Endothelial cell of umbilical vein (primary cell): ENCODE measurements around the gene UVSSA. TPM values are rescaled to one million over a fixed set of nuclear protein-coding genes. Genes with fewer than 3 reads are reported as not detected.

Experiments used
- BruUV-seq: library from RNA; stranded (reverse); fragments of 400-500 nt; replicated peaks from 2 replicates; lab custom pipeline; 2021; lab: Mats Ljungman, UMichigan
- CTCF ChIA-PET: fragments of 300-600, 350-600 bp; sonication (Branson Sonifier 250); formaldehyde crosslinking; loops from one replicate; lab custom pipeline; 2021; ENCODE audit warnings: antibody characterized with exemption, inconsistent platforms; lab: Charles Lee
- POLR2A ChIA-PET: fragments of 300-600, 350-600 bp; sonication (Branson Sonifier 250); formaldehyde crosslinking; loops from one replicate; lab custom pipeline; 2021; ENCODE audit warnings: antibody characterized with exemption, inconsistent platforms; lab: Charles Lee
- DNase-seq: peaks from one replicate; pipeline ENCODE4 v3.0.0-alpha.2; 2011; ENCODE audit warnings: low read depth, low spot score
- FAIRE-seq: peaks from 2 replicates; lab custom pipeline; 2011; peaks lifted over from hg19 to GRCh38; lab: Jason Lieb, UNC
- H2AFZ ChIP-seq: 2 replicates; pipeline ENCODE4 v1.6.0; 2012; ENCODE audit warnings: low read depth, low read length, control low read depth, inconsistent platforms
- H3K27ac ChIP-seq: 2 replicates; pipeline ENCODE4 v1.5.1; 2011; ENCODE audit warnings: low read depth, mild to moderate bottlenecking, control low read depth, low read length, moderate library complexity; ENCODE audit not compliant: insufficient read depth
- H3K27me3 ChIP-seq, 2 experiments: 2 replicates each; pipeline versions ENCODE4 v1.6.0 to v1.6.1; 2011; ENCODE audit warnings: low read length in 2 of 2, mixed read lengths in 1 of 2; ENCODE audit not compliant: control insufficient read depth in 2 of 2, insufficient read depth in 2 of 2
- H3K36me3 ChIP-seq, 2 experiments: 2 replicates in 1 of 2; 3 replicates in 1 of 2; pipeline ENCODE4 v1.5.1; 2011; ENCODE audit warnings: low read length in 2 of 2, mild to moderate bottlenecking in 1 of 2, moderate library complexity in 1 of 2; ENCODE audit not compliant: control insufficient read depth in 2 of 2, insufficient read depth in 2 of 2; ENCODE audit errors: extremely low read depth in 1 of 2
- H3K4me1 ChIP-seq: 3 replicates; pipeline ENCODE4 v1.5.1; 2011; ENCODE audit warnings: mild to moderate bottlenecking, low read length; ENCODE audit not compliant: control insufficient read depth, insufficient read depth; ENCODE audit errors: extremely low read depth
- H3K4me2 ChIP-seq: 2 replicates; pipeline ENCODE4 v1.6.1; 2011; ENCODE audit warnings: low read length, control low read depth, mixed read lengths; ENCODE audit not compliant: insufficient read depth
- H3K4me3 ChIP-seq, 3 experiments: fragments of 200-600 bp in 1 of 3; sonication (generic), shearing (Covaris generic) in 1 of 3; replicated peaks in 1 of 3; 2 replicates each; pipeline ENCODE4 v1.5.1; 2011 to 2016; ENCODE audit warnings: control low read depth in 3 of 3, low read length in 3 of 3, mild to moderate bottlenecking in 2 of 3, inconsistent platforms in 1 of 3, low read depth in 1 of 3, moderate library complexity in 1 of 3; ENCODE audit not compliant: insufficient read depth in 1 of 3
- H3K79me2 ChIP-seq: 2 replicates; pipeline ENCODE4 v1.6.0; 2012; ENCODE audit warnings: low read length, inconsistent platforms; ENCODE audit not compliant: control insufficient read depth, insufficient read depth
- H3K9ac ChIP-seq: replicated peaks from 2 replicates; pipeline ENCODE3; 2011; ENCODE audit warnings: low read length, control low read depth; ENCODE audit not compliant: insufficient read depth; ENCODE audit errors: extremely low read depth
- H3K9me1 ChIP-seq: replicated peaks from 3 replicates; pipeline ENCODE4 v1.6.0; 2011; ENCODE audit warnings: mild to moderate bottlenecking, low read length; ENCODE audit not compliant: control insufficient read depth, insufficient read depth; ENCODE audit errors: extremely low read depth
- H3K9me3 ChIP-seq: replicated peaks from 2 replicates; pipeline ENCODE4 v1.5.1; 2012; ENCODE audit warnings: low read length, inconsistent platforms; ENCODE audit not compliant: control insufficient read depth, insufficient read depth
- H4K20me1 ChIP-seq: replicated peaks from 2 replicates; pipeline ENCODE3; 2011; ENCODE audit warnings: mild to moderate bottlenecking, low read length; ENCODE audit not compliant: control insufficient read depth, insufficient read depth; ENCODE audit errors: extremely low read depth
- CTCF ChIP-seq, 2 donors: IDR thresholded peaks; 1 replicate in 1 of 2; 2 replicates in 1 of 2; pipeline ENCODE4 v1.5.1; 2011; ENCODE audit warnings: low read length in 2 of 2, mild to moderate bottlenecking in 2 of 2, moderate library complexity in 2 of 2, control low read depth in 1 of 2, inconsistent platforms in 1 of 2, low read depth in 1 of 2; ENCODE audit not compliant: insufficient read depth in 1 of 2; ENCODE audit errors: extremely low read depth in 1 of 2
- EZH2 ChIP-seq: IDR thresholded peaks from 2 replicates; pipeline ENCODE4 v1.6.1; 2012; ENCODE audit warnings: borderline replicate concordance, low read depth, mild to moderate bottlenecking, moderate library complexity, low read length, inconsistent platforms; ENCODE audit not compliant: severe bottlenecking
- FOS ChIP-seq: IDR thresholded peaks from 2 replicates; pipeline ENCODE4 v1.6.1; 2011; ENCODE audit warnings: mild to moderate bottlenecking, low read length, moderate library complexity, borderline replicate concordance; ENCODE audit not compliant: insufficient read depth
- GATA2 ChIP-seq: IDR thresholded peaks from 2 replicates; pipeline ENCODE4 v1.7.0; 2011; ENCODE audit warnings: low read depth, mild to moderate bottlenecking, moderate library complexity, mixed read lengths, low read length; ENCODE audit not compliant: insufficient read length, insufficient read depth
- JUN ChIP-seq: IDR thresholded peaks from 2 replicates; pipeline ENCODE4 v1.6.1; 2011; ENCODE audit warnings: borderline replicate concordance, low read depth; ENCODE audit not compliant: insufficient read length, insufficient read depth
- MAX ChIP-seq: IDR thresholded peaks from 2 replicates; pipeline ENCODE4 v1.6.1; 2011; ENCODE audit not compliant: insufficient read depth, insufficient read length
- MYC ChIP-seq: IDR thresholded peaks from one replicate; pipeline ENCODE4 v1.6.1; 2011; ENCODE audit warnings: mild to moderate bottlenecking, low read depth, low read length
- POLR2A ChIP-seq: IDR thresholded peaks from 2 replicates; pipeline ENCODE4 v1.6.1; 2012; ENCODE audit warnings: low read depth, mild to moderate bottlenecking, control low read depth, low read length
- POLR2AphosphoS5 ChIP-seq: IDR thresholded peaks from 2 replicates; pipeline ENCODE4 v1.6.1; 2012; ENCODE audit warnings: low read depth, mild to moderate bottlenecking, control low read depth, low read length, moderate library complexity; ENCODE audit not compliant: insufficient read depth
- dilution Hi-C: fragments of 300-500 bp; cut with MboI; formaldehyde crosslinking; loops from one replicate; pipeline ENCODE4 v1.15.0; 2019; ENCODE audit warnings: low sequenced_read_pairs; ENCODE audit not compliant: extremely low pct_ligation_motif_present
- intact Hi-C: fragments of 100-400 bp; cut with micrococcal nuclease; formaldehyde crosslinking; loops from one replicate; pipeline ENCODE4 v1.10.0; 2022
- polyA plus RNA-seq, 4 experiments: library from polyadenylated mRNA; depleted of rRNA in 3 of 4; stranded (reverse) in 3 of 4; unstranded in 1 of 4; fragments of >200 nt; gene quantifications; 2 replicates each; pipeline versions ENCODE4 v1.2.1 to v1.2.3, GENCODE V29; 2011 to 2012; ENCODE audit warnings: missing spikeins in 1 of 4
- total RNA-seq: library from RNA; stranded (reverse); gene quantifications from 2 replicates; pipeline ENCODE4 v1.2.3, GENCODE V29; 2021

Gene UVSSA
- total and polyA plus RNA-seq, 2 donors (not counting 3 experiments of a cell fraction or from before 2014, with no cell fraction given): 7.1 to 14.9 TPM

- H3K36me3 ChIP-seq: no peaks in the 10 kb centered on the region
- H4K20me1 ChIP-seq: no peaks in the 10 kb centered on the region
- intact Hi-C loops (no loop called here), dilution Hi-C loops (no loop called here)
- peaks cover 32 to 50% of the 10 kb centered on the region in 2 experiments for H3K27me3 ChIP-seq
- ChIA-PET CTCF (no interaction called here), POLR2A (no interaction called here)
- no peaks in the 10 kb centered on the region for H3K4me1 ChIP-seq
- no peak for TF ChIP-seq GATA2
- no peak for TF ChIP-seq MYC
- TF ChIP-seq MAX: no peak
- TF ChIP-seq POLR2A: no peak
- TF ChIP-seq FOS: no peak
- TF ChIP-seq JUN: no peak
- TF ChIP-seq CTCF (IDR thresholded peaks at IDR 0.05; ENCODE audit: extremely low read depth in 1 of 2, insufficient read depth in 1 of 2, low read depth in 1 of 2, low read length in 2 of 2): no peak
- no peak for TF ChIP-seq EZH2
- no peak for TF ChIP-seq POLR2AphosphoS5
- no peak for FAIRE-seq
- no peak overlapping the region for H3K4me2 ChIP-seq
- no peak overlapping the region for H2AFZ ChIP-seq
- no peak overlapping the region for H3K9ac ChIP-seq
- no peaks in the 10 kb centered on the region for H3K9me3 ChIP-seq
- DNase-seq: no peak
- no peak overlapping the region for H3K4me3 ChIP-seq
- BruUV-seq: no TSS peak
- no peak overlapping the region for H3K27ac ChIP-seq
- H3K79me2 ChIP-seq: no peaks in the 10 kb centered on the region
- H3K9me1 ChIP-seq: no peaks in the 10 kb centered on the region
Measured at GRCh38 chr4:1409491-1410425, 62.8 kb downstream of the UVSSA start.
